Activated T-cell treated with anti-CD3 and anti-CD28 coated beads, Interleukin-2, amount 50 U/mL, for 1 hour (primary cell): Measurements from ENCODE around the gene MAFG.

ENCODE experiments used
- DNase-seq: peaks from one replicate; pipeline ENCODE4 v3.0.0-alpha.2; 2020

Gene MAFG

DNA sequence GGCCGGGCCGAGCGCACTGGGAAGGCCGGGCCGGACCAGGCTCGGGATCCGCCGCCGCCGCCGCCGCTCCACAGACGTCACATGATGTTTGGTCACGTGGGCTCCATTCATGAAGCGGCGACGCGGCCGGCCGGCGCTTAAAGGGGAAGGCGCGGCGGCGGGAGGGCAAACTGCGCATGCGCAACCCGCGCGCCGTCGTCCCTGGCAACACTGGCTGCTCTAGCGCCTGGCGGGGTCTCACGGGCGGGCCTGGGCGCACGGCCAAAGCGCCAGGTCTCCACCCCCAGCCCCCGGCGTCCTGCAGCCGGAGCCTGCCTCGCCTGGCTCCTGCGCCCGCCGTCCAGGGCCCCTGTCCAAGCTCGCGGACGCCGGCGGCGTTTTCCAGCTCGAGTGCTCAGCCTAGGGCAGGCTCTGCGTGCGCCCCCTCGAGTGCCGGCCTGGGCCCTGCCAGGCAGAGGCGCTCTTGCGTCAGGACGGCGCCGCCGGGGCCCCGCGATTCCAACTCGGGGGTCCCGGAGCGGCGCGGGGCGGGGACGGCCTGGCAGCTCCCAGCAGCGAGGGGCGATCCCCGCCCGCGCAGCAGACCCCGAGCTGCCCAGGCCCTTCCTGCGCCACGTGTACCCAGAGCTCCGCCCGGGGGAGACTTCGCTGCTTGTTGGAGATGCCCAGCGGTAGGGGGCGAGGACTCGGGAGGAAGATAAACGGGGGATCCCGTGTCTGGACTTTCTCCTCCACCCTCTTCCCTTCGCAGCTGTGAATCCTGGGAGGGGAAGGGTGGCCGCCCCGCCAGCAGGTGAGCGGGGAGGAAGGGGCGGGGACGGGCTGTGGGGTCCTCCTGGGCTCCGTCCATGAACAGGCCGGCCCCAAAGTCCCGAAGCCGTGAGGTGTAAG lies at the start of gene MAFG:
Gene MAFG, minus strand, starts transcription at position 83 of the 891 bp plus-strand sequence. CDS start 4,550 bp downstream, outside the sequence.
- DNase-seq, result peak; percentile 90

GRCh38 chr17:81976332-81977210 lies 49.0 kb upstream of the MAFG start:
- no peak for DNase-seq

DNA sequence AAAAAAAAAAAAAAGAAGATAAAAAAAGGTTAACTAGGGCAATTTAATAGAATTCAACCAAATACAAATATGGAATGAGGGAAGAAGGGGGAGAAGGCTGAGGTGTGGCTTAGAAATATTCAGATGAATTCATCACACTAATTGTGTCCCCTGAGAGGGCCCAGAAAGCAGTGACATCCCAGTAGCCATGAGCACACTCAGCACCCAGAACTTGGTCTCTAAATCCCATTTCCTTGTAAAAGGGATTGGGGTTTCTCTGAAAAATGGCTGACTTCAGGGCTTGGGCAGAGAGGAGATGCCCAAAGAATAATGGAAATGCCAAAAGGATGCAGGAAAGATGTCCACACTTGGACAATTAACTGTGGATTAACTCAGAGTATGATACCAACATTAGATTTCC lies 45.9 kb upstream of the MAFG start:
- DNase-seq, result no peak

DNA sequence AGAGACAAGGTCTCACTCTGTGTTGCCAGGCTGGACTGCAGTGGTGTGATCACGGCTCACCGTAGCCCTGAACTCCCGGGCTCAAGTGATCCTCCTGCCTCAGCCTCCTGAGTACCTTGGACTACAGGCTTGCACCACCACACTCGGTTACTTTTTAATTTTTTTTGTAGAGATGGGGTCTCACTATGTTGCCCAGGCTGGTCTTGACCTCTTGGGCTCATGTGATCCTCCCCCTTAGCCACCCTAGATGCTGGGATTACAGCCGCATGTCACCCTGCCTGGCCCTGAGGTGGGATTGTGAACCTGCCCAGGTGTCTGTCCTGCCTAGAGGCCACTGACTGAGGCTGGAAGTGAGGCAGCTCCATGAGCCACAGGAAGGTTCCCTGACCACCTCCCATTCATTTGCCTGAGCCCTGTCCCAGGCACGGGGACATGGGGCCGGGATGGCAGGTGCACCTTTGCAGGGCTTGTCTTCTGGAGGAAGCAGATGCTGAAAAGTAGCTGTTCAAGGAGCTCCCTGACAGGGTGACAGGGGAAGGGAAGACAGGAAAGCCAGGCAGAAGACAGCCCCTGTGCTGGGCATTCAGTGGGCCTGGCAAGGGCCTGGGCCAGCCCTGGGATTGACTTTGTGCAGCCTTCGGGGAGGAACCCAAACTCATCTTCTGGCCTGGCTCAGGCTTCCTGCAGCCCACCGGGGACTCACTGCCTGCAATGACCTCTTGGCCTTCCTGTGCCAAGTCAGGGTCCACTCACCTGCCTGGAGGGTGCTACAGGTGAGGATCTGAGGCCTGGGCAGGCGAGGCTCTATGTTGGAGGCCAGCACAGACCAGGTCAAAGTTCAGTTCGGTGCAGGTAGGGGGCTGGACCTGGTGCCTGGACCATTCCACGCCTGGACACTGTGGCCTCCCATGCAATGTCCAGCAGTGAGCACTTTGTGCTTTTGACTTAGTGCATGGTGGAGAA lies 41.6 kb upstream of the MAFG start:
- DNase-seq, result no peak

GRCh38 chr17:81968396-81968745 lies 40.8 kb upstream of the MAFG start:
- DNase-seq, result no peak

- DNase-seq, result peak; percentile 86
Measured at GRCh38 chr17:81967533-81968395, 40.2 kb upstream of the MAFG start.

DNA sequence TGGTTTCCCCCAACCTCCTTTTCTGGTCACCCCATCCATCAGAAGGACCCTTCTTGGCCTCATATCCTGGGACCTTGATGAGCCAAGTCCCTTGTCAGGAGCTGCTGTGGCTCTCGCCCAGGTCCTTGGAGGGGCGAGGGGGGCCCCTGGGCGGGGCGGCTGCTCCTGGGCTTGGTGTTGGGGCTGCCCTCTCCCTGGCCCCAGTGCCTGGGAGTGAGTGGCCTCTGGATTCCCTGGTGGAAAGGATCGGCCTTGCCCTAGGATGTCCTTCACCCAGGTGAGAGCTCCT lies 39.7 kb upstream of the MAFG start:
- no peak for DNase-seq

DNA sequence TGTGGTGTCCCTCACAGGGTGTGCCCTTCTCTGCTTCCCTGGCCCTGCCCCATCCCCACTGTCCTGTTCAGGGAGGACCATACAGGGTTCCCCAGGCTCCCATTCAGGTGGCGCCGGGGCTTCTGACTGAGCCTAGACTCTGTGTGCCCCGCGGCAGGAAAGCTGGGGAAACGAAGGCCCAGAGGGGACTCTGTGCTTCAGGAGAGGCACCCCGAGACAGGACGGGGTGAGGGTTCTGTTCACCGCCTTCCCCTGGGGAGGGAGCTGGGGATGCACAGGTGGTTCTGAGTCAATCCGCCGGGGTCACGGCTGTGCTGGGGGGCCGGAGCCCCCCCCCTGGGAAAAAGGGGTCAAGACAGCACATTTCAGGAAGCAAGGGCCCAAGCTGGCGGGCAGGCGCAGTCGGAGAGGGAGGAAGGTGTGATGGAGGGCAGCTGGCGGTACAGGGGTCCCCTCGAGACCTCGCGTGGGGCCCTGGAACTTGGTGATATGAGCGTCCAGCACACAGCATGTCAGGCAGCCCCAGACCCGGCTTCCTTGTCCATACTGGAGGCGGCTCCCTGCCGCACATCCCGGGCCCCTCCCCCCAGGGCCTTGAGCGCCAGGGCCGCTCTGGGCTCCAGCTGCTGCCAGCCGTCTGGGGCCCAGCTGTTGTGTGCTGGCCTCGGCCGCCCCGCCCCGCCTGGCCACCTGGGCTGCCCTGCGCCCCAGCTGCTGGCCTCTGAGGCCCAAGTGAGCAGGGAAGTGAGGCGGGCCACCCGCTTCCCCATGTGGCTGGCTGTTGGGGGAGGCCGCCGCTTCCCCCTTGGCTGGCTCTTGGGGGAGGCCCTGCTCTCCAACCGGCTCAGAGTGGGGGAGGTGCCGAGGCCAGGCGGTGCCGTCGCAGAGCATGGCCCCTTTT lies 39.1 kb upstream of the MAFG start:
- no peak for DNase-seq

GRCh38 chr17:81964081-81964849 lies 36.7 kb upstream of the MAFG start:
- no peak for DNase-seq

DNA sequence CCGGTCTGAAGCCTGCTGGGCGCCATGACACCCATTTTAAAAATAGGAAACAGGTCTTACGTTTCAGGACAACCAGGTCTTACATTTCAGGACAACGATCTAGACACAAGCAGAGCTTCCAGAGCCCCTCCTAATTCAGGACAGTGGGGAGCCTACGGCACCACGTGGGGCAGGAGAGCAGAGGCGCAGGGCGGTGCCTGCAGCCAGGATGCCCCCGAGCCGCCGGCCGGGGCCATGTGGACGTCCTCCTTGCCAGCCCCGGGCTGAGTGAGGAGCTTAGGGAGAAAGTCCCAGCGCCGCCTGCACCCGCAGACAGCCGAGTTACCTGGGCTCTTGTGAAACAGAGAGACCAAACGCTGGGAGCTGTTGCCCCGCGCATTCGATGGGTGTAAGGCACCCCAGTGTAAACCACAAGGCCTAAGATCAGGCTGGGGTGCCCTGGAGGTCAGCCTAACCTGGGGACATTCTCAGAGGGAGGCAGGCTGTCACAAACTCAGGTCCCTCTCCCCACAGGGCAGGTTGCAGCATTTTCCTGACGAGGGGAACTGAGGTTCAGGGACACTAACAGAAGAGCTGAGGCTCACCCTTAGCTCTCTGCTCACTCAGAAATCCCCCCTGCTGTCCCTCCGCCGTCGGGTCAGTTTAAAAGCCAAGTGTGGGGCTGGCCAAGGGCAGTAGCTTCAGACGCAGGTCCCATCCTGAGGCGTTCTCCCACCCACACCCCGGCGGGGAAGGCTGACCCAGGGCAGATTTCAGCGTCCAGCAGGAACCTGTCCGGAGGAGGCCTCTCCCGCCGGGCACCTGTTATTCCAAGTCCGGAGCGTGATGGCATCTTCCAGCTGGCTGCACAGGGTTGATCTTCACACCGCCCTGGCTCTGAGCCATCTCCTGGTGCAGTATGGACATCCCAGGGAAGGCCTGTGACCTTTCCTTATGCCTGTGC lies 35.2 kb upstream of the MAFG start:
- no peak for DNase-seq

- DNase-seq, result peak; percentile 36
Measured at GRCh38 chr17:81961521-81962498, 34.3 kb upstream of the MAFG start.

- peak; percentile 40 for DNase-seq
Measured at GRCh38 chr17:81961087-81961511, 33.6 kb upstream of the MAFG start, which contains the start of gene NOTUM. NOTUM (minus strand) TSS chr17:81961187; CDS start chr17:81960909, 278 bp downstream.

DNA sequence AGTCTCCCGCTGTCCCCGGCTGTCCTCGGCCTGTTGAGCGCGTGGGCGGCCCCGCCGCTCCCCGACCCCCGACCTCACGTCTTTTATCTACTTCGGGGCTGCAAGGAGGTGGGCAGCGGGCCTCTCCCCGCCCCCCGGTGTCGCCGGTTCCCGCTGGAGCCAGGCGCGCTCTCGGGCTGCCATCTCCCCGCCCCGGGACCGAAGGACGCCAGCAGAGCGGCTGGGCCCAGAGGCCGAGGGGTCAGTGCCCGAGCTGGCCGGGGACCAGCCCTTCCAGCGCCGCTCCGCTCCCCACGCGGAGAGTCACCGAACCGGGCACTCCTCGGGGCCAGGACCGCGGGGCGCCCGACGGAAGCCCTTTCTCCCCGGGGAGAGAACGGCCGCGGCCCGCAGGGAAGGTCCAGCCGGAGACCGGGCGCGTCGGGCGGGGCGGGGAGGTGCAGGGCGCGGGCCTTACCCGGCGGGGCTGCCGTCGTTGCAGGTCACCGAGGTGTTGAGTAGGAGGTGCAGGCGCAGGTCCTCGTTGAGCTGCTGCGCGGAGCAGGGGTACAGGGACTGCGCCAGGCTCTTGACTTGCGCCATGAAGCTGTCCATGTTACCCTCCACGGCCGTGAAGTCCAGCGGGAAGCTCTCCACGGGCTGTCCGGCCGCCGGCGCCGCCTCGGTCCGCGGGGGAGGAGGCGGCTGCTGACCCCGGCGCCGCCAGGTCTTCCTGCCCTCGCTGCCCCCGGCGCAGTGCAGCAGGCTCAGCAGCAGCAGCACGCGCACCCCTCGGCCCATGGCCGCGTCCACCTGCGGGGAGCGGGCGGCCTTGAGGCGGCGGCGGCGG lies 32.8 kb upstream of the MAFG start:
- DNase-seq, result peak; percentile 48

GRCh38 chr17:81959362-81960129 lies 32.0 kb upstream of the MAFG start:
- DNase-seq, result peak; percentile 90

DNA sequence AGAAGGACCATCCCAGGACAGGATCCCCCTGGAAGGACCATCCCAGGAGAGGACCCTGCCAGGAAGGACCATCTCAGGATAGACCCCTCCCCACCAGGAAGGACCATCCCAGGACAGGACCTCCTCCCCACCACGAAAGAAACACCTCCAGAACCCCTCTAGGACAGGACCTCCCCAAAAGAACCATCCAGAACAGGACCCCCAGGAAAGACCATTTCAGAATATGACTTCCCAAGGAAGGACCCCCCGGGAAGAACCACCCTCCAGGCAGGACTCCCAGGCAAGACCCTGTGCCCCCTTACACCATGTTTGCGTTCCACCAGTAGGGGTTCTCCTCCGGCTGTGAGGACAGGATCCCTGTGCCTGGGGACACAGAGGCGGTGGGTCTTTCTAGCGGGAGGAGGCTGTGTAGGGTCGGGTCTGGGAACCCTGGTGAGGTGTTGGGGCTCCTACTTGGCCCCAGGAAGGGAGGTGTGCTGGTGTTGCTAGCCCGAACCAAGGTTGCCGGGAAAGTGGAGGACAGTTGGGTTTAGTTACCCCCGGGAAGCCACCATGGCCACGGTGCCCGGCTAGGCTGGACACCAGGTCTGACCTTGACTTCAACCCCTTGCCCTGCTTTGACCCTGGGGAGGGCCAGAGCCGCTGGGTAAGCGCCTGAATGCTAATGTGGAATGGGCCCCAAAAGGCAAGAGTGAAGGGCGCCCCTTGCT lies 31.3 kb upstream of the MAFG start:
- no peak for DNase-seq
